ENCODE data around the gene MAL.

MAL gene

GRCh38 chr2:95061119-95061512 is 35.6 kb downstream of the MAL start:
- DNase-seq (ENCODE audit: extremely low read depth, low read depth): no peak

GRCh38 chr2:95061601-95062183 is 36.2 kb downstream of the MAL start:
- no peak for TF ChIP-seq CTCF (IDR thresholded peaks at IDR 0.05; ENCODE audit: low read depth, low read length)
- DNase-seq (ENCODE audit: extremely low read depth, low read depth): no peak

More at GRCh38 chr2:95061119-95061512, 35.6 kb downstream of the MAL start:
- no peak for TF ChIP-seq CTCF (IDR thresholded peaks at IDR 0.05; ENCODE audit: low read depth, low read length)

- TF ChIP-seq CTCF (IDR thresholded peaks at IDR 0.05; ENCODE audit: low read depth, low read length): no peak
- DNase-seq (ENCODE audit: extremely low read depth, low read depth): no peak
Observed at GRCh38 chr2:95062242-95063085, 37.0 kb downstream of the MAL start.

- TF ChIP-seq CTCF (IDR thresholded peaks at IDR 0.05; ENCODE audit: low read depth, low read length): no peak
- DNase-seq (ENCODE audit: extremely low read depth, low read depth): no peak
Observed at GRCh38 chr2:95063086-95063958, 37.8 kb downstream of the MAL start.

GRCh38 chr2:95068256-95068655 is 42.7 kb downstream of the MAL start:
- TF ChIP-seq CTCF (IDR thresholded peaks at IDR 0.05; ENCODE audit: low read depth, low read length): no peak
- DNase-seq (ENCODE audit: extremely low read depth, low read depth): no peak

GRCh38 chr2:95069465-95069864 is 44.0 kb downstream of the MAL start:
- DNase-seq (ENCODE audit: extremely low read depth, low read depth): no peak
- TF ChIP-seq CTCF (IDR thresholded peaks at IDR 0.05; ENCODE audit: low read depth, low read length): no peak
